Measurements from ENCODE around the gene FGD3. TPM values are rescaled to one million over a fixed set of nuclear protein-coding genes. Genes with fewer than 3 reads are reported as not detected.
A peak's percentile ranks its signal among the peaks of the same experiment; 100 is the strongest.

FGD3 gene
- total and polyA plus RNA-seq, 2 of the 8 experiments (the other 6 are each of a cell fraction or from before 2014, with no cell fraction given): 1.4 to 1.9 TPM

DNA sequence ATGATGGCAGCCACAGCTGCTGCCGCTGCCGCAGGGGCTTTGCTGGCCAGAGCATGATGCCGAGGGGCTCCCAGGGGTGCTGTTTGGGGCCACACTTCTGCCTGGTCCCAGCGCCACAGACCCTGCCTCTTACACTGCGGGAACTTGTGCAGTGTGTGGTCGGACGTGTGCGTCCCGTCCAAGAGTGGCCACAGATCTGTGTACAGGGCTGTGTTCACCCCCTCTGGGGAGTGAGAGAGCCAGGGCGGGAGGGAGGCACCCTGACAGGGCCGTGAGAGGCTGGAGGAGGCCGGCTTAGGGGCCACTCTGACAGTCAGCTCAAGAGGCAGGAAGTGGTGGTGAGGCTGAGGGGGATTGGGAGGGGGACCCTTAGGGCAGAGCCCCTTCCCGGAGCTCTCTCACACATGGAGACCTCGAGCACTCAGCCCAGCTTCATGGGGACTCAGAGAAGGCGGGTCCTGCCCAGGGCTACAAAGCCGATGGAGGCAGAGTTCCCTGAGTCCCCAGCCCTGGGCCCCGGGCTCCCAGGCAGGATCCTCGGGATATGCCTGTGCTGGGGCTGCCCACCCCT, 135.6 kb downstream of the FGD3 start:
- H3K56ac ChIP-seq (replicated peaks; ENCODE audit: insufficient read length, low read depth, low read length): no peak overlapping the region
- no peak overlapping the region for H2BK20ac ChIP-seq (ENCODE audit: low read length)
- H2BK5ac ChIP-seq (ENCODE audit: low read depth, low read length): no peak overlapping the region
- H3K9ac ChIP-seq (replicated peaks in 1 of 4; ENCODE audit: extremely low read depth in 1 of 4, low read depth in 3 of 4, low read length in 3 of 4): no peak overlapping the region
- no peak overlapping the region for H3K23ac ChIP-seq (ENCODE audit: insufficient read length)
- no peak overlapping the region for H4K5ac ChIP-seq (ENCODE audit: insufficient read length, low read depth, low read length)
- no peaks in the 10 kb centered on the region for H3K79me2 ChIP-seq (ENCODE audit: control insufficient read depth in 1 of 2, insufficient read depth in 2 of 2, low read length in 2 of 2)
- H3K27ac ChIP-seq (ENCODE audit: low read depth, low read length): no peak overlapping the region
- H2AK5ac ChIP-seq (ENCODE audit: low read depth, low read length): no peak overlapping the region
- H4K8ac ChIP-seq (ENCODE audit: extremely low read depth, insufficient read depth, low read length): 0 out of 2 replicates have a peak overlapping the region, but pooled peaks have one; percentile 40
- no peak overlapping the region for H3K4ac ChIP-seq (replicated peaks; ENCODE audit: insufficient read length, low read depth, low read length)
- H2BK120ac ChIP-seq (replicated peaks; ENCODE audit: low read depth, low read length): no peak overlapping the region
- H3K4me2 ChIP-seq (ENCODE audit: insufficient read depth in 1 of 2, low read depth in 2 of 2, low read length in 2 of 2): no peak overlapping the region
- H3K18ac ChIP-seq (ENCODE audit: extremely low read depth, low read length): no peak overlapping the region
- no peak overlapping the region for H3K14ac ChIP-seq (ENCODE audit: insufficient read length)
- no peak overlapping the region for H2BK12ac ChIP-seq (ENCODE audit: low read depth, low read length)
- CTCF ChIA-PET (ENCODE audit: partially characterized antibody): interaction anchor here (0.6 to 2.5 kb wide), 3 partner anchors 23 to 565 kb away, joined by 3 to 10 read pairs (median 5); no protein-coding TSS in a partner anchor
- no peak for DNase-seq (ENCODE audit: low read depth in 1 of 2, low spot score in 2 of 2)
- peaks cover 4% of the 10 kb centered on the region in 2 experiments; a peak in 1 of 4 replicates for H3K9me3 ChIP-seq (ENCODE audit: insufficient read depth in 2 of 2, low read depth in 1 of 2, low read length in 1 of 2)
- 92% methylated on average over 16 of the region's 18 CpGs; no CpG with 5 or more reads in 1 of the 2 experiments for WGBS, 2 experiments (ENCODE audit: extremely low coverage in 1 of 2, insufficient coverage in 1 of 2, insufficient read length in 1 of 2, insufficient replicate concordance in 2 of 2, low coverage in 1 of 2, low lambda C conversion rate in 2 of 2, missing lambda C conversion rate in 1 of 2)
- no peaks in the 10 kb centered on the region; a peak in 1 of 7 replicates for H3K4me1 ChIP-seq (replicated peaks in 1 of 4; ENCODE audit: control insufficient read depth in 3 of 4, insufficient read depth in 4 of 4, low read length in 3 of 4)
- H3K27me3 ChIP-seq (replicated peaks in 1 of 4; ENCODE audit: control insufficient read depth in 3 of 4, extremely low read depth in 1 of 4, insufficient read depth in 3 of 4, low read length in 3 of 4): no peaks in the 10 kb centered on the region
- no peak for FAIRE-seq
- no peaks in the 10 kb centered on the region for H3K23me2 ChIP-seq (ENCODE audit: low read depth, low read length)
- H4K91ac ChIP-seq (replicated peaks; ENCODE audit: insufficient read length, low read length): no peak overlapping the region
- H3K36me3 ChIP-seq (ENCODE audit: control insufficient read depth in 2 of 4, insufficient read depth in 4 of 4, low read length in 3 of 4): no peaks in the 10 kb centered on the region
- H4K20me1 ChIP-seq (replicated peaks in 1 of 2; ENCODE audit: control insufficient read depth in 1 of 2, insufficient read depth in 2 of 2, low read length in 2 of 2): no peaks in the 10 kb centered on the region
- H3K79me1 ChIP-seq (ENCODE audit: low read depth, low read length): no peaks in the 10 kb centered on the region
- no peak overlapping the region for H2AFZ ChIP-seq (ENCODE audit: low read length)
- no peak overlapping the region for H3K4me3 ChIP-seq (ENCODE audit: extremely low read depth in 1 of 4, insufficient read depth in 2 of 4, low read depth in 3 of 4, low read length in 4 of 4)
- POLR2A ChIA-PET (ENCODE audit: partially characterized antibody): no interaction called here
- no peak overlapping the region for H2BK15ac ChIP-seq (ENCODE audit: low read length)
- no peak for TF ChIP-seq KDM1A (IDR thresholded peaks at IDR 0.05; ENCODE audit: borderline replicate concordance, low read length)
- no peak for TF ChIP-seq SUZ12 (IDR thresholded peaks at IDR 0.05; ENCODE audit: low read length)
- no peak for TF ChIP-seq KDM5A (IDR thresholded peaks at IDR 0.05; ENCODE audit: low read length)
- no peak for TF ChIP-seq EP300 (IDR thresholded peaks at IDR 0.05; ENCODE audit: borderline replicate concordance in 1 of 2, low read depth in 2 of 2, low read length in 2 of 2)
- no peak for TF ChIP-seq CTBP2 (IDR thresholded peaks at IDR 0.05; ENCODE audit: borderline replicate concordance, insufficient read depth, insufficient read length, low read length)
- no peak for TF ChIP-seq BCL11A (IDR thresholded peaks at IDR 0.05; ENCODE audit: low read depth in 2 of 2, low read length in 2 of 2)
- TF ChIP-seq RAD21 (IDR thresholded peaks at IDR 0.05 in 1 of 2, conservative IDR thresholded peaks at IDR 0.05 in 1 of 2; ENCODE audit: low read depth in 2 of 2, low read length in 2 of 2): no peak
- no peak for TF ChIP-seq YY1 (IDR thresholded peaks at IDR 0.05; ENCODE audit: low read depth, low read length)
- TF ChIP-seq TBP (IDR thresholded peaks at IDR 0.05; ENCODE audit: low read depth, low read length): no peak
- TF ChIP-seq, protein P1, sequence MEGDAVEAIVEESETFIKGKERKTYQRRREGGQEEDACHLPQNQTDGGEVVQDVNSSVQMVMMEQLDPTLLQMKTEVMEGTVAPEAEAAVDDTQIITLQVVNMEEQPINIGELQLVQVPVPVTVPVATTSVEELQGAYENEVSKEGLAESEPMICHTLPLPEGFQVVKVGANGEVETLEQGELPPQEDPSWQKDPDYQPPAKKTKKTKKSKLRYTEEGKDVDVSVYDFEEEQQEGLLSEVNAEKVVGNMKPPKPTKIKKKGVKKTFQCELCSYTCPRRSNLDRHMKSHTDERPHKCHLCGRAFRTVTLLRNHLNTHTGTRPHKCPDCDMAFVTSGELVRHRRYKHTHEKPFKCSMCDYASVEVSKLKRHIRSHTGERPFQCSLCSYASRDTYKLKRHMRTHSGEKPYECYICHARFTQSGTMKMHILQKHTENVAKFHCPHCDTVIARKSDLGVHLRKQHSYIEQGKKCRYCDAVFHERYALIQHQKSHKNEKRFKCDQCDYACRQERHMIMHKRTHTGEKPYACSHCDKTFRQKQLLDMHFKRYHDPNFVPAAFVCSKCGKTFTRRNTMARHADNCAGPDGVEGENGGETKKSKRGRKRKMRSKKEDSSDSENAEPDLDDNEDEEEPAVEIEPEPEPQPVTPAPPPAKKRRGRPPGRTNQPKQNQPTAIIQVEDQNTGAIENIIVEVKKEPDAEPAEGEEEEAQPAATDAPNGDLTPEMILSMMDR (IDR thresholded peaks at IDR 0.05; ENCODE audit: control extremely low read depth in 1 of 3, insufficient read depth in 1 of 3, low read depth in 1 of 3, low read length in 3 of 3): no peak

All from H1 (cell line).